Thoracic aorta (tissue), 2 donors: ENCODE measurements around the gene HOXD10. TPM values are rescaled to one million over a fixed set of nuclear protein-coding genes. Genes with fewer than 3 reads are reported as not detected.
A peak's percentile ranks its signal among the peaks of the same experiment; 100 is the strongest.

Experiments
- ATAC-seq: fragments of 150-250 bp; one replicate; pipeline ENCODE4 v1.8.0; 2017; ENCODE audit warnings: low read depth; ENCODE audit not compliant: insufficient number of reproducible peaks, low FRiP score
- DNase-seq: peaks from one replicate; pipeline ENCODE4 v3.0.0-alpha.2; 2020; ENCODE audit warnings: low spot score
- H3K27ac ChIP-seq, 2 donors: fragments of 200-600 bp; sonication (generic); 1 replicate in 1 of 2; 2 replicates in 1 of 2; pipeline ENCODE4 v1.5.1; 2016; ENCODE audit warnings: mild to moderate bottlenecking in 2 of 2, moderate library complexity in 2 of 2
- H3K27me3 ChIP-seq: fragments of 200-600 bp; sonication (generic); replicated peaks from 2 replicates; pipeline ENCODE4 v1.6.0; 2016; ENCODE audit warnings: mild to moderate bottlenecking; ENCODE audit not compliant: insufficient read depth
- H3K36me3 ChIP-seq: fragments of 200-600 bp; sonication (generic); one replicate; pipeline ENCODE4 v1.5.1; 2016
- H3K4me1 ChIP-seq, 2 donors: fragments of 200-600 bp; sonication (generic); 1 replicate in 1 of 2; 2 replicates in 1 of 2; pipeline versions ENCODE4 v1.5.1 to v1.6.0; 2016; ENCODE audit warnings: low read depth in 2 of 2, mild to moderate bottlenecking in 1 of 2; ENCODE audit not compliant: control insufficient read depth in 1 of 2
- H3K4me3 ChIP-seq: fragments of 200-600 bp; sonication (generic); 2 replicates; pipeline ENCODE4 v1.5.1; 2016; ENCODE audit warnings: mild to moderate bottlenecking
- H3K9me3 ChIP-seq: fragments of 200-600 bp; sonication (generic); 2 replicates; pipeline ENCODE4 v1.5.1; 2016
- CTCF ChIP-seq: fragments of 200-600 bp; sonication (generic); IDR thresholded peaks from one replicate; pipeline ENCODE4 v1.5.1; 2019; ENCODE audit warnings: antibody characterized with exemption
- total RNA-seq, 2 donors: library from RNA; depleted of rRNA; stranded (reverse); fragments of >200 nt; gene quantifications; one replicate each; pipeline versions ENCODE4 v1.1.0 to v1.2.3, GENCODE V29; 2016

HOXD10 gene
- total RNA-seq, 2 donors from 2014 or later, result not detected

- Histone ChIP-seq H3K9me3 (no peaks in the 10 kb centered on the region), H3K4me3 (no peak overlapping the region), H3K27me3 (no peaks in the 10 kb centered on the region), H3K4me1 (no peaks in the 10 kb centered on the region), H3K27ac (no peak overlapping the region), H3K36me3 (peaks cover 14% of the 10 kb centered on the region)
- no peak for TF ChIP-seq CTCF
- no peak for ATAC-seq
- no peak for DNase-seq
Measured at GRCh38 chr2:176150584-176151441, 34.2 kb downstream of the HOXD10 start.

GRCh38 chr2:176151442-176152287, 35.1 kb downstream of the HOXD10 start, which contains the start of gene HOXD4:
HOXD4 (plus strand) TSS chr2:176151550; CDS start chr2:176151634, 84 bp downstream.
- Histone ChIP-seq H3K36me3 (peaks cover 14% of the 10 kb centered on the region), H3K27ac (no peak within 1 kb of the TSS), H3K4me1 (no peaks in the 10 kb centered on the region), H3K4me3 (peak within 1 kb of the TSS; percentile 47), H3K27me3 (no peaks in the 10 kb centered on the region), H3K9me3 (no peaks in the 10 kb centered on the region)
- ATAC-seq (no peak), DNase-seq (no peak)
- TF ChIP-seq CTCF, result no peak

GRCh38 chr2:176152350-176153181, 36.0 kb downstream of the HOXD10 start:
- ATAC-seq, result no peak
- no peaks in the 10 kb centered on the region for H3K27me3 ChIP-seq
- peaks cover 14% of the 10 kb centered on the region for H3K36me3 ChIP-seq
- H3K27ac ChIP-seq, result no peak overlapping the region
- H3K4me1 ChIP-seq, result no peaks in the 10 kb centered on the region
- no peak for DNase-seq
- no peaks in the 10 kb centered on the region for H3K9me3 ChIP-seq
- TF ChIP-seq CTCF, result no peak
- no peak overlapping the region for H3K4me3 ChIP-seq

GRCh38 chr2:176154576-176155252, 38.1 kb downstream of the HOXD10 start:
- no peak for DNase-seq
- peaks cover 3 to 5% of the 10 kb centered on the region in 2 donors for H3K4me1 ChIP-seq
- no peak for ATAC-seq
- H3K27ac ChIP-seq, result no peak overlapping the region
- no peak overlapping the region for H3K4me3 ChIP-seq
- no peaks in the 10 kb centered on the region for H3K27me3 ChIP-seq
- no peaks in the 10 kb centered on the region for H3K9me3 ChIP-seq
- TF ChIP-seq CTCF, result no peak
- peaks cover 14% of the 10 kb centered on the region for H3K36me3 ChIP-seq
